ENCODE measurements around the gene FSD2.
A peak's percentile ranks its signal among the peaks of the same experiment; 100 is the strongest.

FSD2 gene

GRCh38 chr15:82805994-82806406, at the start of gene FSD2:
Gene FSD2, minus strand, starts transcription at chr15:82806069. Its CDS starts 18,679 bp downstream, at chr15:82787390.
- no peaks in the 10 kb centered on the region for H3K36me3 Mint-ChIP-seq (ENCODE audit: low read depth)
- peaks cover 28% of the 10 kb centered on the region for H3K4me1 Mint-ChIP-seq (ENCODE audit: low read depth)
- no peak within 1 kb of the TSS for H3K4me3 Mint-ChIP-seq
- no peaks in the 10 kb centered on the region for H3K9me3 Mint-ChIP-seq
- peak within 1 kb of the TSS; percentile 57 for H3K27ac Mint-ChIP-seq
- no peaks in the 10 kb centered on the region for H3K27me3 Mint-ChIP-seq

GRCh38 chr15:82854554-82854953, 48.7 kb upstream of the FSD2 start:
- H3K9me3 Mint-ChIP-seq, result no peaks in the 10 kb centered on the region
- H3K36me3 Mint-ChIP-seq (ENCODE audit: low read depth), result no peaks in the 10 kb centered on the region
- H3K4me1 Mint-ChIP-seq (ENCODE audit: low read depth), result peaks cover 20% of the 10 kb centered on the region
- H3K27ac Mint-ChIP-seq, result no peak overlapping the region
- no peaks in the 10 kb centered on the region for H3K27me3 Mint-ChIP-seq
- no peak overlapping the region for H3K4me3 Mint-ChIP-seq

GRCh38 chr15:82852941-82853561, 47.2 kb upstream of the FSD2 start:
- Mint-ChIP-seq H3K36me3 (ENCODE audit: low read depth) (no peaks in the 10 kb centered on the region), H3K27ac (no peak overlapping the region), H3K4me3 (no peak overlapping the region), H3K4me1 (ENCODE audit: low read depth) (peaks cover 24% of the 10 kb centered on the region), H3K9me3 (no peaks in the 10 kb centered on the region), H3K27me3 (no peaks in the 10 kb centered on the region)

- no peaks in the 10 kb centered on the region for H3K36me3 Mint-ChIP-seq (ENCODE audit: low read depth)
- H3K9me3 Mint-ChIP-seq, result no peaks in the 10 kb centered on the region
- no peaks in the 10 kb centered on the region for H3K27me3 Mint-ChIP-seq
- no peak overlapping the region for H3K27ac Mint-ChIP-seq
- peaks cover 24% of the 10 kb centered on the region for H3K4me1 Mint-ChIP-seq (ENCODE audit: low read depth)
- no peak overlapping the region for H3K4me3 Mint-ChIP-seq
These were observed 46.2 kb upstream of the FSD2 start for GRCh38 chr15:82851981-82852511.

- H3K27ac Mint-ChIP-seq, result no peak overlapping the region
- no peak overlapping the region for H3K4me3 Mint-ChIP-seq
- no peaks in the 10 kb centered on the region for H3K27me3 Mint-ChIP-seq
- H3K9me3 Mint-ChIP-seq, result no peaks in the 10 kb centered on the region
- no peaks in the 10 kb centered on the region for H3K36me3 Mint-ChIP-seq (ENCODE audit: low read depth)
- peaks cover 24% of the 10 kb centered on the region for H3K4me1 Mint-ChIP-seq (ENCODE audit: low read depth)
These were observed 45.5 kb upstream of the FSD2 start for GRCh38 chr15:82851306-82851850.

- H3K27ac Mint-ChIP-seq, result no peak overlapping the region
- no peaks in the 10 kb centered on the region for H3K36me3 Mint-ChIP-seq (ENCODE audit: low read depth)
- no peaks in the 10 kb centered on the region for H3K9me3 Mint-ChIP-seq
These were observed 44.9 kb upstream of the FSD2 start for GRCh38 chr15:82850731-82851130.

GRCh38 chr15:82849556-82850512, 44.0 kb upstream of the FSD2 start:
- Mint-ChIP-seq H3K27ac (no peak overlapping the region), H3K27me3 (no peaks in the 10 kb centered on the region), H3K4me3 (no peak overlapping the region), H3K4me1 (ENCODE audit: low read depth) (peaks cover 21% of the 10 kb centered on the region), H3K36me3 (ENCODE audit: low read depth) (no peaks in the 10 kb centered on the region), H3K9me3 (no peaks in the 10 kb centered on the region)

More at GRCh38 chr15:82850731-82851130, 44.9 kb upstream of the FSD2 start:
- Mint-ChIP-seq H3K4me3 (no peak overlapping the region), H3K27me3 (no peaks in the 10 kb centered on the region), H3K4me1 (ENCODE audit: low read depth) (peaks cover 19% of the 10 kb centered on the region)

- Mint-ChIP-seq H3K36me3 (ENCODE audit: low read depth) (peaks cover 4% of the 10 kb centered on the region), H3K27me3 (no peaks in the 10 kb centered on the region), H3K4me1 (ENCODE audit: low read depth) (peaks cover 26% of the 10 kb centered on the region), H3K4me3 (no peak overlapping the region), H3K27ac (no peak overlapping the region), H3K9me3 (no peaks in the 10 kb centered on the region)
These were observed 42.5 kb upstream of the FSD2 start for GRCh38 chr15:82848241-82848993.

- peaks cover 4% of the 10 kb centered on the region for H3K36me3 Mint-ChIP-seq (ENCODE audit: low read depth)
These were observed 41.8 kb upstream of the FSD2 start for GRCh38 chr15:82847703-82848102.

GRCh38 chr15:82846621-82847020, 40.8 kb upstream of the FSD2 start:
- Mint-ChIP-seq H3K4me1 (ENCODE audit: low read depth) (peaks cover 21% of the 10 kb centered on the region), H3K9me3 (no peaks in the 10 kb centered on the region), H3K4me3 (no peak overlapping the region), H3K36me3 (ENCODE audit: low read depth) (peaks cover 4% of the 10 kb centered on the region), H3K27me3 (no peaks in the 10 kb centered on the region), H3K27ac (no peak overlapping the region)

More at GRCh38 chr15:82847703-82848102, 41.8 kb upstream of the FSD2 start:
- no peaks in the 10 kb centered on the region for H3K27me3 Mint-ChIP-seq
- H3K4me3 Mint-ChIP-seq, result no peak overlapping the region
- no peaks in the 10 kb centered on the region for H3K9me3 Mint-ChIP-seq
- no peak overlapping the region for H3K27ac Mint-ChIP-seq
- peaks cover 21% of the 10 kb centered on the region for H3K4me1 Mint-ChIP-seq (ENCODE audit: low read depth)

- H3K27ac Mint-ChIP-seq, result no peak overlapping the region
- peaks cover 4% of the 10 kb centered on the region for H3K36me3 Mint-ChIP-seq (ENCODE audit: low read depth)
- H3K9me3 Mint-ChIP-seq, result no peaks in the 10 kb centered on the region
- H3K27me3 Mint-ChIP-seq, result no peaks in the 10 kb centered on the region
- peaks cover 21% of the 10 kb centered on the region for H3K4me1 Mint-ChIP-seq (ENCODE audit: low read depth)
- H3K4me3 Mint-ChIP-seq, result no peak overlapping the region
These were observed 39.8 kb upstream of the FSD2 start for GRCh38 chr15:82845686-82846085.

- H3K4me3 Mint-ChIP-seq, result no peak overlapping the region
- peaks cover 4% of the 10 kb centered on the region for H3K36me3 Mint-ChIP-seq (ENCODE audit: low read depth)
- H3K9me3 Mint-ChIP-seq, result no peaks in the 10 kb centered on the region
- H3K4me1 Mint-ChIP-seq (ENCODE audit: low read depth), result peaks cover 14% of the 10 kb centered on the region
- no peaks in the 10 kb centered on the region for H3K27me3 Mint-ChIP-seq
- H3K27ac Mint-ChIP-seq, result no peak overlapping the region
These were observed 37.7 kb upstream of the FSD2 start for GRCh38 chr15:82843566-82843965.

GRCh38 chr15:82840166-82840565, 34.3 kb upstream of the FSD2 start:
- H3K36me3 Mint-ChIP-seq (ENCODE audit: low read depth), result peaks cover 34% of the 10 kb centered on the region
- no peak overlapping the region for H3K4me3 Mint-ChIP-seq
- peaks cover 13% of the 10 kb centered on the region for H3K4me1 Mint-ChIP-seq (ENCODE audit: low read depth)
- no peak overlapping the region for H3K27ac Mint-ChIP-seq
- H3K9me3 Mint-ChIP-seq, result no peaks in the 10 kb centered on the region
- no peaks in the 10 kb centered on the region for H3K27me3 Mint-ChIP-seq

- peaks cover 8% of the 10 kb centered on the region for H3K4me1 Mint-ChIP-seq (ENCODE audit: low read depth)
- peaks cover 44% of the 10 kb centered on the region for H3K36me3 Mint-ChIP-seq (ENCODE audit: low read depth)
- H3K27ac Mint-ChIP-seq, result no peak overlapping the region
- no peak overlapping the region for H3K4me3 Mint-ChIP-seq
- H3K27me3 Mint-ChIP-seq, result no peaks in the 10 kb centered on the region
- H3K9me3 Mint-ChIP-seq, result no peaks in the 10 kb centered on the region
These were observed 33.3 kb upstream of the FSD2 start for GRCh38 chr15:82839136-82839535.
